ENCODE data around the gene MYBPC1. TPM values are rescaled to one million over a fixed set of nuclear protein-coding genes. Genes with fewer than 3 reads are reported as not detected.

The MYBPC1 gene
- polyA plus RNA-seq, 3 donors, result 0.04 to 0.16 TPM; not detected in 1

DNA sequence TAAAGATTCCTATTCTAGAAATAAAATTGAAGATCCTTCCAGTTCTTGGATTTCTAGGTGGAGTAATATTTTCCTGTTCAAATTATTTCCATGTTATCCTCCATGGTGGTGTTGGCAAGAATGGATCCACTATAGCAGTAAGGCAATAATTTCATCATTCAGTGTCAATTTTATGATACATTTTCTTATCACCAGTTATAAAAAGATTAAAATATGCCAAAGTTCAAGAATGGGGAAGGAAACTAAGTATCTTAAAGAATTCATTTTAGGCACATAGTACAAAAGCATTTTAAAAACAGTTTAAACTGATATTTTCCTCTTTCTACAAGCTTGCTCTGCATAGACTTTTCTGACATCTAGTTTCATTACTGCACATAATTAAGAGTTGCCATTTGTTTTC is 125.3 kb downstream of the MYBPC1 start:
- no peak overlapping the region for H2AFZ ChIP-seq (ENCODE audit: insufficient read depth, low read depth, low read length, poor library complexity, severe bottlenecking)
- peaks cover 20% of the 10 kb centered on the region for H3K79me2 ChIP-seq (ENCODE audit: insufficient read depth, low read length)
- peaks cover 31 to 78% of the 10 kb centered on the region in 2 donors for H3K36me3 ChIP-seq (replicated peaks in 1 of 2; ENCODE audit: control insufficient read depth in 1 of 2, insufficient read depth in 2 of 2, low read length in 2 of 2)
- H3K27me3 Mint-ChIP-seq (ENCODE audit: low read depth in 3 of 3), result no peaks in the 10 kb centered on the region
- H3K36me3 Mint-ChIP-seq, result peaks cover 35 to 46% of the 10 kb centered on the region in 2 donors
- no peaks in the 10 kb centered on the region for H3K9me3 ChIP-seq (replicated peaks in 1 of 2; ENCODE audit: control insufficient read depth in 1 of 2, insufficient read depth in 1 of 2, low read length in 2 of 2)
- H3K27ac ChIP-seq (ENCODE audit: low read depth in 1 of 2, low read length in 2 of 2), result no peak overlapping the region
- no peak for DNase-seq
- H3K4me3 Mint-ChIP-seq, result no peak overlapping the region
- no peak overlapping the region for H3K9ac ChIP-seq (ENCODE audit: insufficient read depth, low read length, poor library complexity, severe bottlenecking)
- H3K9me3 Mint-ChIP-seq, result no peaks in the 10 kb centered on the region
- H3K4me3 ChIP-seq (replicated peaks in 1 of 3; ENCODE audit: low read depth in 2 of 3, low read length in 3 of 3), result no peak overlapping the region
- no peaks in the 10 kb centered on the region for H3K27me3 ChIP-seq (ENCODE audit: control insufficient read depth in 2 of 2, insufficient read depth in 2 of 2, low read length in 2 of 2)
- intact Hi-C loops (cut with micrococcal nuclease), result no loop called here
- H3K4me1 Mint-ChIP-seq, result peaks cover 9% of the 10 kb centered on the region
- TF ChIP-seq, protein P1, sequence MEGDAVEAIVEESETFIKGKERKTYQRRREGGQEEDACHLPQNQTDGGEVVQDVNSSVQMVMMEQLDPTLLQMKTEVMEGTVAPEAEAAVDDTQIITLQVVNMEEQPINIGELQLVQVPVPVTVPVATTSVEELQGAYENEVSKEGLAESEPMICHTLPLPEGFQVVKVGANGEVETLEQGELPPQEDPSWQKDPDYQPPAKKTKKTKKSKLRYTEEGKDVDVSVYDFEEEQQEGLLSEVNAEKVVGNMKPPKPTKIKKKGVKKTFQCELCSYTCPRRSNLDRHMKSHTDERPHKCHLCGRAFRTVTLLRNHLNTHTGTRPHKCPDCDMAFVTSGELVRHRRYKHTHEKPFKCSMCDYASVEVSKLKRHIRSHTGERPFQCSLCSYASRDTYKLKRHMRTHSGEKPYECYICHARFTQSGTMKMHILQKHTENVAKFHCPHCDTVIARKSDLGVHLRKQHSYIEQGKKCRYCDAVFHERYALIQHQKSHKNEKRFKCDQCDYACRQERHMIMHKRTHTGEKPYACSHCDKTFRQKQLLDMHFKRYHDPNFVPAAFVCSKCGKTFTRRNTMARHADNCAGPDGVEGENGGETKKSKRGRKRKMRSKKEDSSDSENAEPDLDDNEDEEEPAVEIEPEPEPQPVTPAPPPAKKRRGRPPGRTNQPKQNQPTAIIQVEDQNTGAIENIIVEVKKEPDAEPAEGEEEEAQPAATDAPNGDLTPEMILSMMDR (IDR thresholded peaks at IDR 0.05), result no peak
- no peak overlapping the region for H3K27ac Mint-ChIP-seq
- no peak overlapping the region for H3K4me2 ChIP-seq (replicated peaks; ENCODE audit: extremely low read depth, low read length, poor library complexity, severe bottlenecking)
- peaks cover 6% of the 10 kb centered on the region in 2 donors for H3K4me1 ChIP-seq (ENCODE audit: control insufficient read depth in 1 of 2, insufficient read depth in 2 of 2, low read length in 2 of 2)
- H4K20me1 ChIP-seq (ENCODE audit: insufficient read depth, low read length), result peaks cover 9% of the 10 kb centered on the region

DNA sequence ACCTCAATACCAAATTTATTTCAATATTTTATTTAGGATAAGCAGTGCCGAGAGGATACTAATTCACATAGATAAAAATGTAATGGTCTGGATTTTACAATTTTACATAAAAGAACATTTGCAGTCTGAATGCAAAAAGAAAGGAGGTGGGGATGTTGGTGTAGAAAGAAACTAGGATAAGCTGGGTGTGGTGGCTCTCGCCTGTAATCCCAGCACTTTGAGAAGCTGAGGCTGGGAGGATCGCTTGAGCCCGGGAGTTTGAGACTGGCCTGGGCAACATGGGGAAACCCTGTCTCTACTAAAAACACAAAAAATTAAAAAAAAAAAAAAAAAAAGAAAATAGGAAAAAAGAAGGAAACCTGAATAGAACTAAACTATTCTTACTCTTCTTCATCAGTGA is 127.6 kb downstream of the MYBPC1 start:
- no peaks in the 10 kb centered on the region for H3K9me3 Mint-ChIP-seq
- peaks cover 49 to 60% of the 10 kb centered on the region in 2 donors for H3K36me3 Mint-ChIP-seq
- DNase-seq, result no peak
- no peak overlapping the region for H3K27ac ChIP-seq (ENCODE audit: low read depth in 1 of 2, low read length in 2 of 2)
- no peaks in the 10 kb centered on the region for H3K9me3 ChIP-seq (replicated peaks in 1 of 2; ENCODE audit: control insufficient read depth in 1 of 2, insufficient read depth in 1 of 2, low read length in 2 of 2)
- H2AFZ ChIP-seq (ENCODE audit: insufficient read depth, low read depth, low read length, poor library complexity, severe bottlenecking), result no peak overlapping the region
- H4K20me1 ChIP-seq (ENCODE audit: insufficient read depth, low read length), result peaks cover 2% of the 10 kb centered on the region
- no peaks in the 10 kb centered on the region for H3K4me1 ChIP-seq (ENCODE audit: control insufficient read depth in 1 of 2, insufficient read depth in 2 of 2, low read length in 2 of 2)
- H3K4me3 Mint-ChIP-seq, result no peak overlapping the region
- TF ChIP-seq, protein P1 (IDR thresholded peaks at IDR 0.05), result no peak
- WGBS (ENCODE audit: insufficient coverage), result 100% methylated on average over 1 of the region's 4 CpGs
- no peak overlapping the region for H3K4me2 ChIP-seq (replicated peaks; ENCODE audit: extremely low read depth, low read length, poor library complexity, severe bottlenecking)
- no peaks in the 10 kb centered on the region for H3K27me3 Mint-ChIP-seq (ENCODE audit: low read depth in 3 of 3)
- H3K4me1 Mint-ChIP-seq, result no peaks in the 10 kb centered on the region
- no peaks in the 10 kb centered on the region for H3K27me3 ChIP-seq (ENCODE audit: control insufficient read depth in 2 of 2, insufficient read depth in 2 of 2, low read length in 2 of 2)
- peaks cover 4% of the 10 kb centered on the region for H3K79me2 ChIP-seq (ENCODE audit: insufficient read depth, low read length)
- H3K9ac ChIP-seq (ENCODE audit: insufficient read depth, low read length, poor library complexity, severe bottlenecking), result no peak overlapping the region
- peak overlapping the region in 1 of 7 donors; percentile 61 for H3K27ac Mint-ChIP-seq
- peaks cover 47 to 95% of the 10 kb centered on the region in 2 donors for H3K36me3 ChIP-seq (replicated peaks in 1 of 2; ENCODE audit: control insufficient read depth in 1 of 2, insufficient read depth in 2 of 2, low read length in 2 of 2)
- intact Hi-C loops (cut with micrococcal nuclease), result no loop called here
- H3K4me3 ChIP-seq (replicated peaks in 1 of 3; ENCODE audit: low read depth in 2 of 3, low read length in 3 of 3), result no peak overlapping the region
